GM19397 (cell line): ENCODE measurements around the gene KRTAP20-2.

Experiments used
- ATAC-seq: cut with Tn5 transposase; IDR thresholded peaks from one replicate; pipeline ENCODE4 v1.9.1; 2021; ENCODE audit warnings: mild to moderate bottlenecking, moderate library complexity; ENCODE audit not compliant: unreplicated experiment

KRTAP20-2 gene

DNA sequence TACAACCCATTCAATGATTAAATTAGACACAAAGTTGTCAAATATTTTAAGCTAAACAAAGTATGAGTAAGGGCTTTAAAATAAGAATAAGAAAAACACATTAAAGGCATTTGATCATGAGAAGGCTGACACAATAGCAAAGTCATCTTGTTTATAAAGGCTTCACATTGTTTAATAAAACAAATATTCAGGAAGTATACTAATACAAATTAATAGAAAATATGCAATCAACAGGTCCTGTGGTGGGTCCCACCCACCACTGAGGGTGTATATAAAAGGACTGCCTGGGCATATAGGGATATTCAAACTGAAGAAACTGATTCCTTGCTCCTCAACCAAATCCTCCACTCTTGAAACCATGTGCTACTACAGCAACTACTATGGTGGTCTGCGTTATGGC is at the start of gene KRTAP20-2:
TSS of gene KRTAP20-2 (plus strand) at position 301 of the 400 bp plus-strand sequence. CDS start at position 359, 58 bp downstream.
- no peak for ATAC-seq

- no peak for ATAC-seq
These were observed 44.7 kb upstream of the KRTAP20-2 start, which contains the start of gene KRTAP22-2 for GRCh38 chr21:30590297-30590696. TSS of gene KRTAP22-2 (minus strand) at chr21:30590397.

DNA sequence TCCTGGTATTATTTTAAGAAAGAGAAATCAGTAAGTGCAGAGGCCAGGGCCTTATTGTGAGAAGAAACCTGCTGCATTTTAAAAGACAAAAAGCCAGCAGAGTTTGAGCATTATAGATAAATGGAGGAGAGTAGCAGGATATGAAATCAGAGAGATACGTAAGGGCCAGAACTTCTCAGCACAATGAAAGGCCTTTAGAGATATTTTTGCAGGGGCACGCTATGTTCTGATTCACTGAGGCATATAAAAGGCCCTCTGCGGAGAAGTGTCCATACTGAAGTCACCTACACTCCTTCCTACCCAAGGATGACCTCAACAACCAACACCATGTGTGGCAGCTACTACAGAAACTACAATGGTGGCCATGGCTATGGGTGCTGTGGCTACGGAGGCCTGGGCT is 42.9 kb upstream of the KRTAP20-2 start, which contains the start of gene KRTAP6-3:
TSS of gene KRTAP6-3 (plus strand) at position 301 of the 400 bp plus-strand sequence. CDS start at position 307, 6 bp downstream.
- no peak for ATAC-seq

DNA sequence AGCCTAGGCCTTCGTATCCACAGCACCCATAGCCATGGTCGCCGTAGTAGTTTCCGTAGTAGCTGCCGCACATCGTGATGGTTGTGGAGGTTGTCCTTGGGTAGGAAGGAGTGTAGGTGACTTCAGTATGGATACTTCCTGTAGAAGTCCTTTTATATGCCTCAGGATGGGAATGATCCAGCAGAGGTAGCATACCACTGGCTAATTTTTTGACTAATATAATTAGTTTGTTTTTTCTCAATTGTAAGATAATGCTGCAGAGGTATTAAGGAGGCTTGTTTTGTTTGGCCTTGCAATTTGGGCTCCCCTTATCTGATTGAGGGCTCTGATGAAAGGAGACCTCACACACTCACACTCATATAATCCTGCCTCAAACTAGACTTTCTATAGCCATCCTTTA is 36.2 kb upstream of the KRTAP20-2 start, which contains the start of gene KRTAP6-2:
TSS of gene KRTAP6-2 (minus strand) at position 101 of the 400 bp plus-strand sequence. CDS start at position 73, 28 bp downstream.
- ATAC-seq = no peak

- no peak for ATAC-seq
These were observed 34.2 kb upstream of the KRTAP20-2 start, which contains the start of gene KRTAP22-1 for GRCh38 chr21:30600787-30601186. TSS of gene KRTAP22-1 (plus strand) at chr21:30601087.

DNA sequence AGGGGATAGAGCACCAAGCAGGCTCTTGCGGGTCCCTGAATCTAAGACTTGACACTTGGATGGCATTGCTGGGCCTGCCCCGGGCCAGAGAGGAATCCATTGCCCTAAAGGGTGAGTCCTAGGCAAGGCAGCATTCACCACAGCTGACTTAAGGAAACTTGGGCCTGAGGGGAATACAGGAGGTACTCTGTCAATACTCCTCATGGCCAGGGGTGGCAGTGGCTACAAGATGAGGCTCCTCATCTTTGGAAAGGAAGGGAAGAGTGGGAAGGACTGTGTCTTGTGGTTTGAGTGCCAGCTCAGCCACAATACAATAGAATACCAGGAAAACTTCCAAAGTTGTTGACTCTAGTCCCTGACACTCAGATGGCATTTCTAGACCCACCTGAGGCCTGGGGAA is 29.0 kb upstream of the KRTAP20-2 start:
- ATAC-seq = no peak

- no peak for ATAC-seq
These were observed 22.9 kb upstream of the KRTAP20-2 start for GRCh38 chr21:30612132-30612531.

GRCh38 chr21:30613836-30614235 is 21.2 kb upstream of the KRTAP20-2 start, which contains the start of gene KRTAP6-1:
TSS of gene KRTAP6-1 (minus strand) at chr21:30613930. CDS start at chr21:30613904, 26 bp downstream.
- ATAC-seq = no peak

GRCh38 chr21:30615199-30615598 is 19.8 kb upstream of the KRTAP20-2 start:
- no peak for ATAC-seq

DNA sequence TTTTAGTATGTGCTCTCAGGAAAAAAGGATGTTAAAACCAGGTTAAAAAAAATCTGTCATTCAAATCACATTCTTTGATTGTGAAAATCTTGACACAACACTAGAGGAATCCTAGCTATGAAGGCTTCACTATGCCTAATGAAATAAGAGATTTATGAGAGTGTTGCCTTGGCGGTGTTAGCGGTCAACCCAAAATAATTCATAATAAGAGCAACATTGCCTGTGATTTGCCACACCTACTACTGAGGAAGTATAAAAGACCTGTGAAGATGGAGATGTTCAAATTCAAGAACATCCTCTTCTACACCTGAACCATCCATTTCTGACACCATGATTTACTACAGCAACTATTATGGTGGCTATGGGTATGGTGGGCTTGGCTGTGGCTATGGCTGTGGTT is 18.9 kb upstream of the KRTAP20-2 start, which contains the start of gene KRTAP20-1:
TSS of gene KRTAP20-1 (plus strand) at position 301 of the 400 bp plus-strand sequence. CDS start at position 331, 30 bp downstream.
- no peak for ATAC-seq

- no peak for ATAC-seq
These were observed 14.9 kb upstream of the KRTAP20-2 start for GRCh38 chr21:30620080-30620479.

DNA sequence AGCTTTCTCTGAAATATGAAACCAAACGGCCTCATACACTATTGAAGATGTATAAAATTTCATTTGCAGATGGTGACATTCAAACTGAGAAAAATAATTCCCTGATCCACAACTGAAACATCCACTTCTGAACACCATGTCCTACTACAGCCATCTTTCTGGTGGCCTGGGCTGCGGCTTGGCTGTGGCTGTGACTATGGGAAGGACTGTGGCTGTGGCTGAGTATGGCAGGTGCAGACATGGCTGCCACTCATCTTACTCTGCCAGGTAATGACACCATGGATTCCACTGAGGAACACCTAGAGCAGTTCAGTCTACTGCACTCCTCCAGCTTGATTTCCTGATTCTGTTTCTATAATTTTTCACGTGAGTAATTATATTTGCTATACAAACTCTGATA is 14.5 kb upstream of the KRTAP20-2 start, which contains the start of gene KRTAP20-4:
TSS of gene KRTAP20-4 (plus strand) at position 106 of the 400 bp plus-strand sequence.
- no peak for ATAC-seq

DNA sequence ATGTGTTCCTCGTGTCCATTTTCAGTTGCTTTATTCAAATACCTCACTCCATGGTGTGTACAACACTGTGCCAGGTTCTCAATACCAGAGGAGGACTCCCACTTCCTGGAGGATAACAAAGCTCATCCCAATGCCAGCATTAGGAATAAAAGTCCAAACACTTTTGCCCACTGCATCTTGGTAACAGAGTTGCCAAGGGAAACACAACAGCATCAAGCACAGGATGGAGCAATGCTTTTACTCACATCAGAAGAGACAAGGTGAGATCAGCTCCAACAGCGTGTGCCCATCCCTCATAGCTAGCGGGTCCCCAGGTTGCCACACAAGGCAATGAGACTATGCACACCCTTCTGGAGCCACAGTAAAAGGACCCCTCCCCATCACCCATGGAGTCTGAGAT is 11.6 kb upstream of the KRTAP20-2 start:
- no peak for ATAC-seq

DNA sequence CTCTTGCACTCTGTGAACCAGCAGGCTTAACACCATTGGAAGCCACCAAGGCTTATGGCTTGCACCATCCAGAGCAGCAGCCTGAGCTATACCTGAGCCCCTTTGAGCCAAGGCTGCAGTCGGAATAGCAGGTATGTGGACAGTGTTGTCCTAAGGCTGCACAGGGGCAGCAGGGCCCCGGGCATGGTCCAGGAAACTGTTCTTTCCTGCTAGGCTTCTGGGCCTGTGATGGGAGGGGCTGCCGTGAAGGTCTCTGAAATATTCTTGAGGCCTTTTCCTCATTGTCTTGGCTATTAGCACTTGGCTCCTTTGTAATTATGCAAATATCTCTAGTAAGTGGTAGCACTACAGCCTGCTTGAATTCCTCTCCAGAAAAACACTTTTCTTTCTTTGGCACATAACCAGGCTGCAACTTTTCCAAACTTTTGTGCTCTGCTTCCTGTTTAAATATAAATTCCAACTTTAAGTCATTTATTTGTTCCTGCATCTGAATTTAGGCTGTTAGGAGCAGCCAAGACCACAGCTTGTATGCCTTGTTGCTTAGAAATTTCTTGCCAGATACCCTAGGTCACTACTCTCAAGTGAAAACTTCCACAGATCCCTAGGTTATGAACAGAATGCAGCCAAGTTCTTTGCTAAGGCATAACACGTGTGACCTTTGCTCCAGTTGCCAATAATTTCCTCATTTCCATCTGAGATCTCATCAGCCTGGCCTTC is 9.4 kb upstream of the KRTAP20-2 start:
- no peak for ATAC-seq

GRCh38 chr21:30628109-30628508 is 6.9 kb upstream of the KRTAP20-2 start:
- no peak for ATAC-seq

DNA sequence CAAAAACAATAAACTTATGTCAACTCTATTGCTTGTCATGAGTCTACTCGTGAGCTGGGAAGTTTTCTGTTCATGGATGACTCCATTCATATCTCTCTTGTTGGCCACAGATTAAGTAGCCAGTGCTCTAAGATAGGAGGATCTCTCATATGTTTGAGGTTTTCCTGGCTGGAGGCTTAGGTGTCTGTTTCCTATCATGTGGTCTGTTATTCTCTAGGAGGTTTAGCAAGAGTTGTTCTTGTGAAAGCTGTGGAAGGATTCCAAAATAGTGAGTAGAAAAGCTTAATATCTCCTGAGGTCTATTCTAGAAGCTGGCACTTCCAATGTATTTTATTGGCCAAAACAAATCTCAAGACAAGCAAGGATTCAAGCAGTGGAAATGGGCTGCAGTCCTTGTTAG is 5.8 kb upstream of the KRTAP20-2 start:
- no peak for ATAC-seq

- no peak for ATAC-seq
These were observed 3.7 kb downstream of the KRTAP20-2 start for GRCh38 chr21:30638686-30639085.

GRCh38 chr21:30642564-30642963 is 7.6 kb downstream of the KRTAP20-2 start, which contains the start of gene KRTAP20-3:
TSS of gene KRTAP20-3 (plus strand) at chr21:30642864.
- no peak for ATAC-seq

- ATAC-seq = no peak
These were observed 12.0 kb downstream of the KRTAP20-2 start for GRCh38 chr21:30646904-30647414.

DNA sequence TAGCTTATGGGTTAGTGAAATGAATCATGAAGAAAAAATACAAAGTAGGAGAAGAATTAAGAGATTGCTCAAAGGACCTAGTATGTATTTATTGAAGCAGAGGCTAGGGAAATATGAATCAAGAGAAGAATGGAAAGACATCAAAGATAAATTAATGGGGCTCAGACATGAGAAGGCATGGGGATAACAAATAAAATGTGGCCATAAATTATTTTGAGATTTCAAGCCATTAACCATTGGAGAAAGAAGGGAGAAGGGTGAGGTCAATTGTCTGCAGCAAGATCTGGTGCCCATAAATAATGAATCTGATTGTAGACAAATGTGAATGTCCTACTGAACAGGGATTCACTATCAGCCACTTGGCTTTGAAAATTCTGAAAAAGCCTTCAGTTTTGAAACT is 17.9 kb downstream of the KRTAP20-2 start:
- ATAC-seq = no peak

- ATAC-seq = no peak
These were observed 33.8 kb downstream of the KRTAP20-2 start for GRCh38 chr21:30668776-30669175.
